Left hindlimb (tissue), 1 donor: ENCODE results near the gene RGS1.

Source experiments
- DNase-seq: peaks from one replicate; pipeline ENCODE4 v3.0.0-alpha.2; 2018

The RGS1 gene

DNA sequence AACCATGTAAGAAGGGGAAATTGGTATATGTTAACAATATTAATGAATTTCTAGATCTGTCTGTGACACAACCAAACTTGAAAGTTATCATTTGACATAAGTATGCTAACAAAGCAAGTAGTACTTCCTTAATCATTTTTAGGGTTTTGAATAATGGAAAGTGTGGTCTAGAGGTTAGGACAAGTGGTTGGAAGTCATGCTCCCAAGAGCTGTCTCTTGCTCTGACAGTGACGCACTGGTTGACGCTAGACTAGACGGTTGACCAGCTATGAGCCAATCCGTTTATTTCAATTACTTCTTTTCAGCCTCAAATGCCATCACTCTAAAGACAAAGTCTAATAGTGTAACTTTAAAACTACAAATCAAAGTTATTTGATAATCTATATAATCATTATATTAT, 20.7 kb upstream of the RGS1 start:
- DNase-seq = no peak

DNA sequence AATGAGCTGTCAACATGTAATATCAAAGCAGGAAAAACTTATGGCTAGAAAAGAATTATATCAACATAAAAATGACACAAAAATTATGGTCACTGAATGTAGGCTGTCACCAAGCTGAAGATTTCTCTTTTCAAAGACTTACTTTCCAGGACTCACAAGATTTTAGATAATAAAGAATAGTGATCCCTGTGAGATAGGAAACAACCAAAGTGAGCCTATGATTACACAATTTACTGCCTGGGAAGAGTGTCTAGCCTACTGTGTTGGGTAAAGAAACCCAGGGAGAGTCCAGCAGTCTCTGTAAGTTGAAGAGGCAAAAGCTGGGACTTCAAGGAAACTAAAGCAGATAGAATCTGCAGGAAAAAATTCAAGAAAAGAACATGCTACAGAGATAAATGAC, 20.2 kb upstream of the RGS1 start:
- DNase-seq = no peak

DNA sequence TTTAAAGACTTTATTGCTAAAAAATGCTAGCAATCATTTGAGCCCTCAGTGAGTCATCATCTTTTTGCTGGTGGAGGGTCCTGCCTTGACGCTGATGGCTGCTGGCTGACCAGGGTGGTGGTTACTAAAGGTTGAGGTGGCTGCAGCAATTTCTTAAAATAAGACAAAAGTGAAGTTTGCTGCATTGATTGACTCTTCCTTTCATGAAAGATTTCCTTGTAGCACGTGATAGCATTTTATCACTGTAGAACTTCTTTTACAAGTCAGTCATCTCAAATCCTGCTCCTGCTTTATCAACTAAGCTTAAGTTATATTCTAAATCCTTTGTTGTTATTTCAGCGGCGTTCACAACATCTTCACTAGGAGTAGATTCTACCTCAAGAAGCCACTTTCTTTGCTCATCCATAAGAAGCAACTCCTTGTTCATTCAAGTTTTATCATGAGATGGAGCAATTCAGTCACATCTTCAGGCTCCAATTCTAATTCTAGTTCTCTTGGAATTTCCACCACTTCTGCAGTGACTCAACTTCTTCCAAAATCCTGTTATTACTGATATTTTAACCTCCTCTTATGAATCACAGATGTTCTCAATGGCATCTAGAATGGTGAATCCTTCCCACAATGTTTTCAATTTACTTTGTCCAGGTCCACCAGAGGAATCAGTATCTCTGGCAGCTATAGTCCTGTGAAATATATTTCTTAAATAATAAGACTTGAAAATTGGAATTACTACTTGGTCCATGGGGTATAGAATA, 17.6 kb upstream of the RGS1 start:
- DNase-seq = no peak

DNA sequence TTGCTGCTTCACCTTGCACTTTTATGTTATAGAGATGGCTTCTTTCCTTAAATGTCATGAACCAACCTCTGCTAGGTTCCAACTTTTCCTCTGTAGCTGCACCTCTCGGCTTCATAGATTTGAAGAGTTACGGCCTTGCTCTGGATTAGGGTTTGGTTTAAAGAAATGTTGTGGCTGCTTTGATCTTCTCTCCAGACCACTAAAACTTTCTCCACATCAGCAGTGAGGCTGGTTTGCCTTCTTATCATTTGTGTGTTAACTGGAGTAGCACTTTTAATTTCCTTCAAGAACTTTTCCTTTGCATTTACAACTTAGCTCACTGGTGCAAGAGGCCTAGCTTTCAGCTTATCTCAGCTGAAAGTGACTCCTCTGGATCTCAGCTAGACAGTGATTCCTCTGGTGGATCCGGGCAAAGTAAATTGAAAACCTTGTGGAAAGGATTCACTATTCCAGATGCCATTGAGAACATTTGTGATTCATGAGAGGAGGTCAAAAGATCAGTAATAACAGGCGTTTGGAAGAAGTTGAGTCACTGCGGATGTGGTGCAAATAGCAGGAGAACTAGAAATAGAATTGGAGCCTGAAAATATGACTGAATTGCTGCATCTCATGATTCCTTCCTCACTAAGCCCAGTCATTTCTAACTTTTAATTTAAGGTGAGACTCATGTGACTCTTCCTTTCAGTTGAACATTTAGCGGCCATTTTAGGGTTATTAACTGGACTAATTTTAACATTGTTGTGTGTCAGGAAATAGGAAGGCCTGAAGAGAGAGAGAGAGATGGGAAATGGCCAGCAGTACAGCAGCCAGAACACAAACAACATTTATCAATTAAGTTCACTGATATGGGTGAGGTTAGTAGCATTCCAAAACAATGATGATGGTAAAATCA, 16.2 kb upstream of the RGS1 start:
- no peak for DNase-seq

DNA sequence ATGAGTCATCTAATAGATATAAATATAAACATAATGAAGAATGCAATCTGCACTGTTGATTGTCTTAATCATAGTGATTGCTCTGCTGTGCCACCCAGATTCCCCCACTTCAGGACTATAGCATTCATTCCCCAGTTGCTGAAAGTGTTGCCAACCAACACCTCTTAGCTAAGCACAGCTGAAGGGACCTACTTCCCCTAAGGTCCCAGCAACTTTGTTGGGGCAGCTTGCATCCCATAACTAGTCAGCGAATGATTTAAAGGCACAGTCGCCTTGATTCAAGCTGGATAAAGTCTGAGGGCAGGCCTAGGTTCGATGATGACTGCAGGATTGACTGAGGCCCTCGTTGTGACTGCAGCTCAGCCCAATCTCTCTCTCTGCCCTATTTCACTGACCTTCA, 14.3 kb upstream of the RGS1 start:
- no peak for DNase-seq

DNA sequence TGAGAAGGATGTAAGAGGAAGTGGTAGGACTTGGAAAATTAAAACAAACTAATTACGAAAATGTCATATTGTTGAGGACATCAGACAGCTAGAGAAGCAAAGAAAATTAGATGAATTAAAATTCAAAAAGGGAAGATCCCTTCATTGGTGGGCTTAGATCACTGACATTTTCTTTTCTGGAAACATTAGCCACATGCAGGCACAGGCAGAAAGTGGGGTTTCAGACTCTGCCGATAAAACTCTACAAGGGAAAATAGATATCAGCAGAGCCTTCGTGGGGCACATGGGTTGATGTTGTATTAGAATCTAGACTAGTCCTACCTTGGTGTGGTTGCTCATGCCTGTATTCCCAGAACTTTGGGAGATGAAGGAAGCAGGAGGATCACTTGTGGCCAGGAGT, 12.4 kb upstream of the RGS1 start:
- DNase-seq = no peak

DNA sequence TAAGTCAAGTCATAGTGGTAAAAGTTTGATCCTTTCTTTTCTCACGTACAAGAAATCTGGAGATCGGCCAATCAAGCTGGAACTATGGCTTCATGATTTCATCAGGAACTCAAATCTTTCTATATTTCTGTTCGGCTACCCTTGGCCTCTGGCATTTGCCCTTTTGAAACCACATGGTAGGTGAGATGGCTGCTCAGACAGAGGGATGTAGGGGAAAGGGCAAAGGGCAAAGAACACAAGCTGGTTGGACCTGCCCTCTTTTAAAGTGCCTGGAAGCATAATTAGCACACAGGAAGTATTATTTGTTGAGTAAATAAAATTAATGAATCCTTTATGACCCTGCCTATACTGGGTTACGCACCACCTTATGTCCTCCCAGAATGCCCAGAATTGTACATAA, 11.5 kb upstream of the RGS1 start:
- DNase-seq = no peak

DNA sequence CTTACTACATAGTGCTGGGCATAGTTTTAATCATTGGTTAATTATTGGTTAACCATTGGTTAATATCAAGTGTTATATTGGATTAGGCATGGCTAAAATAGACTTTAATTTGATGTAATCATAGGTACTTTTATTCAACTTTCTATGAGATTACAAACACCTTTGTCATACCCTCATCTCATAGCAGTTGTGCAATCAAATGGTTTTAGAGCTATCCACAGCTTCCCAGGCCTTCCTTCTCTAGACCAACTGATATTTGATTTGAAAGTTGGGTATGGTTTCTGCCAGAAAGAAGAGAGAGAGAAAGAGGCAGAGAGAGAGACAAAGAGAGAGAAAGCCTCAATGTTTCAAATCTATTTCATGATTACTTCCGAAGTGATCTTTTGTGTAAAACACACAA, 9.6 kb upstream of the RGS1 start:
- DNase-seq = no peak

DNA sequence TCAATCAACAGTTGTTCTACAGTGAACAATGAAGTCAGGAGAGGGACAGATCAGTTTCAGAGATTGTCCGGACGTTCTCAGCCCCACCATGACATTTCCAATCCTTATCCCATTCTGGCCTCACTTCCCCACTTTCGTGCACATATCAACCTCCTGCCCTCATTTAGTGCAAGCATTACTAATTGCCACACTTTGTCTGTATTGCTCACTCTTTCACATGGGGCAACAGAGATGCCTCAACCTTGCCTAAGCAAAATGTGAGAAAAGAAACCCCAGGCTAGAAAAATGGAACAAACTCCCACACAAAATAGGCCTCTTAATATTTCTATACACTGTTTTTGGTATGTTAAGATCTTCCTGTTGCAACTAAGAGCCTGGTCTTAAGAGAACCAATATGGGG, 8.9 kb upstream of the RGS1 start:
- no peak for DNase-seq

DNA sequence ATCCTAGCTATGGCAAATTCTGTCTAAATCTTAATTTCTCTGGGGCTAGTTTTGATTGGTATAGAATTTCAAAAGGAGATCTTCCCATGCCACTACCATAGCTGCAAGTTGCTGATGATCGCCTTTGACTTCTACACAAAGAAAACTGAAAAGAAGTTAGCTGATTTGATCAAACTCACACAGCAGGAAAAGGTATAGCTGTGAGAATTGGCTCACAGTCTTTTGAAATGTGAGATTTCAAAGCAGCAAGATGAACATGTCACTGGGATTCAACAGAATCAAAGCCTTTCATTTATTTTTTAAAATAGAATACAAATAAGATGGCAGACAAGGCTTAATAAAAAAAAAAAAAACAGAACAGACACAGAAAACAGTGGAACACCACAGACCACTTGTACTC, 7.5 kb upstream of the RGS1 start:
- no peak for DNase-seq

DNA sequence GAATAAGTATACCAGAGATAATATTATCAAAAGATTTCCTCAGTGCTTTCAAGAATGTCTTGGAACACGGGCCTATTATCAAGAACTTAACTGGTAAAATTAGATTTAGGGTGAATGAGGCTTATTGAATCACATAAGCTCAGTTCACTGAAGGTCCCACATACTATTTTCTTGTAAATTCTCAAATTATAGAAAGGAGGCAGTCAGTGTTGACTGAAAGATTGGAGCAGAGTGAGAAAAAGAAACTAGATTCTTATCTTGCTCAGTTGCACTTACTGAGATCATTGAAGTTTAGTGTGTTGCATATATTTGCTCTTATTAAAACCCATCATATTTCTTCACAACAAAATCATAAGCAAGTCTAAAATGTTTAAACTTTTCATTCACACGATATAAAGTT, 3.9 kb upstream of the RGS1 start:
- no peak for DNase-seq

DNA sequence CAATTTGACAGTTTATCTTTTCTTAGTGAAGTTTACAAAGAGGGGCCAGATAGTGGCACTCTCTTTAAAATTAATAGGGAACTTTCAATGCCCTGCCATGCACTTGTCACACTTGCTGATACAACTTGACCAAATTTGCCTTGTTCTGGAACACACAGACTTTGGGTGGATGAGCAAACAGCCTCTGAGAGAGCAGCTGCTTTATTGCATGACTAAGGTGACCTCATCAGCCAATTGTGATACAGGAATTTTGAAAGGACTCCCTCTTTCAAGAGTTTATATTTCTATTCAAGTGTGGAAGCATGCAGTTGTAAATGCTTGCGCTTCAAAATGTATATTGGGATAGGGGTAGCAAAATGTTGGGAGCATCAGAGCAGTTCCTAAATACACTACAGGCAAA, 2.1 kb upstream of the RGS1 start:
- no peak for DNase-seq

DNA sequence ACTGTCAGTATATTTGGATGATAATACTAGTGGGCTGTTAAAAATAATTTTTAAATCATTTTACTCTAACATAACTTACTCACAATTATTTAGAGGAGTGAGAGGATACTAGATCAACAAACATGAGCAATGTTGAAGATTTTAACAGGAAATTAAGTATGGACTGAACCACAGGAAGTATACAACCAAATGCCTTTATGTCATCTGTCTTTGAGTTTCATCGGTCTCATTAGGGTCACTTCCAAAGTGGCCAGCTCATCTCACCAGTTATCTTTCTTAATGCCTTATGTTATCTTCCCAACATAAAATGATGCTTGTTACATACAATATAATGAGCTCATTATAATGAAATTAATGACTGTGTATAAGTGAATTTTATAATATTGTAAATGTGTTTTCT, 1.5 kb upstream of the RGS1 start:
- no peak for DNase-seq

DNA sequence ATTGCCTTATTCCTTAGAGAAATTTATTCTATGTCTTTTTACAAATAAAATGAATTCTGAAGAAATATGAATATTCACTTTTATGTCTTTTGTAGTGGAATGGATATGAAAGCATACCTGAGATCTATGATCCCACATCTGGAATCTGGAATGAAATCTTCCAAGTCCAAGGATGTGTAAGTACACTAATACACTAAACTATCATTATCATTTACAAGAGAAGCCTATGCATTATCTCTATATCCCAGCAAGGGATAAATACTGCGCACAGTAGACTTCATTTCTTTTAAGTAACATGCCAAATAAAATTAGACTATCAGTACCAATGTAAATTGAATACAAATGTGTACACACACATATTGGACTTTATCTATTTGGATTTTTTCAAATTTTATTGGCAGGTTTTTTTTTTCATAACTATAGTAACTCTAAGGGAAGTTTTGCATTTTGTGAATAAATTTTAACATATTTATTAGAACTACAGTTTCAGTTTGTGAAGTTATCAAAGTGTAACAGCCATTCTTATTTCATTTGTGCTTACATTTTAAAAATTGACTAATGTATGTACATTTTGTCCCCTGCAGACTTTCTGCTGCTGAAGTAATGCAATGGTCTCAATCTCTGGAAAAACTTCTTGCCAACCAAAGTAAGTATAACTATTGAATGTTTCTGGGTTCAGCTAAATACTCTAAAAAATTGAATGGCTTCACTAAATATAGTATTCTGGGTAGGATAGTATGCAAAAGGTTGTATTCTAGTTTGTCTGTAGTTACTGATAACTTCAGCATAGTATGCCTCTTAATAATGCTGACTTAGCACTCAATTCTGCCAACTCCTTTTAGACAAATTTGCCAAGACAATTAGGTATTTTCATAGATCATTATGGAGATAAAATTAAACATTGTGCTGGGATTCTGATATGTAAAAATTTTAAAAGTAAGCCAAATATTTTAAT, 894 bp downstream of the RGS1 start:
- no peak for DNase-seq

DNA sequence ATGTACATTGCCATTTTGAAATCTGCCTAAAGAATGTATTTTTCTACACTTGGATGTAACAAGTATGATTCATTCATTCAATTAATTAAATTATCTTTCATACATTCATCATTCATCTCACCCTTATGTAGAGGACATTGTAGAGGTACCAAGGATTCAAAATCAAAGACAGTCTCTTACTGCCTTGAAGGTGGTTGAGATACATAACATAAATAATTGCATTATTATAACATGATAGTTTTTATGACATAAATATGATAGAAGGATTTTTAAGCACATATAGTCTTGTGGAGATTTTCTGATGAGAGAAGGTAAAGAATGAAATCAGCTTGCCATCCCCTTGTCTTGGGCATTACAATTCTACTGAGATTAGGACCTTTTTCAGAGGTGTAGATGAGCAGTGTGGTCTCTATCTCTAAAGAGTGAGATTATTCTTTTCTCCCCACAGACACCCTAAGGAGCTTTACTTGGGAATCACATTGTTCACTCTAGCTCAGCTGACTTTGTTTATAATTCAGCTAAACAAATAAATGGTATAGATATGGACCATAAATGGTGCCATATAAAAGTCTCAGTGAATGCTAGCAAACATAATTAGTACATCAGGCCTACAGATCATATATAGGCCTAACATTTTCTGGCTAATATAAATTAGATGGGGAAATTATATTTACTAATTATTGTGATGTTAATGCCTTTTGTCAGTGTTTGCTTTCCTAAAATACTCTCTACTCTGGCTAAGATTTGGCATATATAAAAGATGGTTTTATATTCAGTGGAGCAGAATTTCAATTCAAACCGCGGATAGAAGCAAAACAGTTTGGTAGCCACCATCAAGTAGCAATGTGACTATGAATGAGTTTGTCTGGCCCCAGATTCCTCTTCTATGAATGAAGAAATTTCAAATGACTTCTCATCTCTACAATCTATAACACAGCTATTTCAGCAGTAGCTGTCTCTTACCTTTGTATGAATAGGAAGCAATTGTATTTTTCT, 1.9 kb downstream of the RGS1 start:
- no peak for DNase-seq

DNA sequence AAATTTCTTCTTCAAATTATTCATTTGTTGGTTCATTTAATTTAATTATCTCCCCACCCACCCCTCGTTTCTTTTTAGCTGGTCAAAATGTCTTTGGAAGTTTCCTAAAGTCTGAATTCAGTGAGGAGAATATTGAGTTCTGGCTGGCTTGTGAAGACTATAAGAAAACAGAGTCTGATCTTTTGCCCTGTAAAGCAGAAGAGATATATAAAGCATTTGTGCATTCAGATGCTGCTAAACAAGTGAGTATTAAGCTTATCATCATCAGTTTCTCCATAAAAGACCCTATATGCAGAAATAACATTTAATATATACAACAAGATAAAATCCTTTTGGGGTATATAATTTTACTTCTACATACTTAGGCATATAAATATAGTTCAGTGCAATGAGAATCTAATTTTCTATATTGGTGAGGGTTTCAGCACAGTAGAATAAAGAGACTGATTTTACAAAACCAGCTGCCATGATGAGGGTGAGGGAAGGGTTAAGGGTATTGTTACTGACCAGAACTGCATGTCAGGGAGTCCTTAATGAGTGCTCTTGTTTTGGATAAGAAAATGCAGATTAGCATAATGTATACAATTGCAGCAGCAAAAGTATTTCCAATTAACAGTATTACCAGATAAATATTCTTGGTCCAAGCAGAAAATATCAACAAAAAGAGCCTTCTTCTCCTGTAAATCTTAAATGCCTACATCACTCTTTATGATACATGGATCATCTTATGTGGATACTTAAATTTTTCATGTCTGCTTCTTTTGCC, 2.8 kb downstream of the RGS1 start:
- no peak for DNase-seq

DNA sequence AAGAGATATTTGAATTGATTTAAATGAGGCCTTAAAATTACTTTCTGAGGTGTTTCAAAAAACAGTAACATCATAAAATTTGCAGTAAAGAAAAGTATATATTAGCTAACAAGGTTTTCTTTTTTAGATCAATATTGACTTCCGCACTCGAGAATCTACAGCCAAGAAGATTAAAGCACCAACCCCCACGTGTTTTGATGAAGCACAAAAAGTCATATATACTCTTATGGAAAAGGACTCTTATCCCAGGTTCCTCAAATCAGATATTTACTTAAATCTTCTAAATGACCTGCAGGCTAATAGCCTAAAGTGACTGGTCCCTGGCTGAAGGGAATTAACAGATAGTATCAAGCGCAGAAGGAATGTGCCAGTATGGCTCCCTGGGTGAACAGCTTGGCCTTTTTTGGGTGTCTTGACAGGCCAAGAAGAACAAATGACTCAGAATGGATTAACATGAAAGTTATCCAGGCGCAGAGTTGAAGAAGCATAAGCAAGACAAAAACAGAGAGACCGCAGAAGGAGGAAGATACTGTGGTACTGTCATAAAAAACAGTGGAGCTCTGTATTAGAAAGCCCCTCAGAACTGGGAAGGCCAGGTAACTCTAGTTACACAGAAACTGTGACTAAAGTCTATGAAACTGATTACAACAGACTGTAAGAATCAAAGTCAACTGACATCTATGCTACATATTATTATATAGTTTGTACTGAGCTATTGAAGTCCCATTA, 3.6 kb downstream of the RGS1 start:
- DNase-seq = no peak

DNA sequence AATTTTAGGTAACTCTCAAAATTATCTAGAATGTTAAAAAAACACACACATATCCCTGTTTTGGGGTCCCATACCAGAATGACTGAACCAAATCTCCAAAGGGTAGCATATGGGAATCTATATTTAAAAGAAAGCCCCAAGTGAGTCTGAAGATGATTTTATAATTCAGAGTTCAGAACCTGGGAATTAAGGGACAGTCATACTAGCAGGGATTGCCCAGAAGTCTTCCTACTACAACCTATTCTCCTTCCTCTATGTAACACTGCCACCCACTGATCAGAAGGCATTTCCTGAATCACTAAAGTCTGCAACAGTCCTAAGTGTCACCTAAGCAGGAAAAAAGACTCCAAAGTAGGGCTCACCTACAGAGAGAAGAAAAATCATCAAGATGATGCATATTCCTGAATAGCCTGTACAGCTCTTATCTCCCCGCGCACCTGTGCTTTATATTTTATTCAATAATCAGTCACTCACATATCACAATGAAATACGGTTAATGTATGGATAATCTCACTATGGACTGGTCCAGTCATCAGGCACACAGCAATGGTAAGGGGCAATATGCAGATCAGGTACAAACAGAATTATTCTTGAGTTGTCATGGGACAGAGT, 4.9 kb downstream of the RGS1 start:
- no peak for DNase-seq

DNA sequence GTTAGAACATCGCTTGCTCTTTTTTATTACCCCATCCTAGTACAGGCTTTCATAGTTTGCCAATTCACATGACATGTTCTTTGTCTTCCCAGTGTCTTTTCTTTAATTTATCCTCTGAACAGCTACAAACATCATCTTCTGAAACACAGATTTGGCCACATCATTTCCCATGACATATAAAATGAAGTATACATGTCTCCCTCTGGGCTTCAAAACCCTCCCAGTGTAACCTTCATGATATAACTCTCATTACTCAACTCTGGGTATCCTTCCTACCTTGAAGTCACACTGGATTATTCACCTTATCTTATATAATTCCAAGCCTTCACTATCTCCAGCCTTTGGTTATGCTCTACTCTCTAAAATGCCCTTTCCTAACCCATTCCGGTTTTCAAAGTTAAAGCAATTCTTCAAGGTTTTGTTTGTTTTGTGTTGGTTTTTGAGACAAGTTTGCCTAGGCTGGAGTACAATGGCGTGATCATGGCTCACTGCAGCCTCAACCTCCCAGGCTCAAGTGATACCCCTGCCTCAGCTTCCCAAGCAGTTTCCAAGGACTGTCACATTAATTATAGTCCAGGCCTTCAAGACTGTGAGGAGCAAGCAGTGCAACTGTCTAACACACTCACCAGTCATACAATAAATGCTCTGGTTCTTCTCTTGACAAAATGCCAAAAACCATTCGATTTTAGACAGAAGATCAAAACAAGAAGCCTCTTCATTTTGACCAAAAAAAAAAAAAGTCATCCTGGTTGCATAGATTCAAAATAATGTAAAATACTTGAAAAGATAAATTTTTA, 5.8 kb downstream of the RGS1 start:
- DNase-seq = no peak
